PC-9 (cell line): ENCODE measurements around the gene UBE3C. TPM values are rescaled to one million over a fixed set of nuclear protein-coding genes. Genes with fewer than 3 reads are reported as not detected.

Experiments used
- BruUV-seq: library from RNA; stranded (reverse); fragments of 400-500 nt; replicated peaks from 2 replicates; lab custom pipeline; 2021; lab: Mats Ljungman, UMichigan
- CTCF ChIA-PET: fragments of 300-600 bp; sonication (Branson Sonifier 250); formaldehyde crosslinking; loops from one replicate; lab custom pipeline; 2022; ENCODE audit warnings: antibody characterized with exemption; lab: Charles Lee
- POLR2A ChIA-PET: fragments of 300-600 bp; sonication (Branson Sonifier 250); formaldehyde crosslinking; loops from one replicate; lab custom pipeline; 2022; ENCODE audit warnings: antibody characterized with exemption; ENCODE audit not compliant: unreplicated experiment; lab: Charles Lee
- DNase-seq, 2 experiments: peaks; one replicate each; pipeline versions ENCODE4 v3.0.0 to v3.0.0-alpha.2; 2015 to 2022; ENCODE audit warnings: mixed read lengths in 1 of 2
- H2AFZ ChIP-seq: fragments of 200-600 bp; sonication (generic); 2 replicates; pipeline ENCODE4 v1.8.1; 2017; ENCODE audit warnings: antibody characterized with exemption
- H3F3A ChIP-seq: fragments of 200-600 bp; sonication (generic); 2 replicates; pipeline ENCODE4 v1.8.1; 2017; ENCODE audit warnings: antibody characterized with exemption, mild to moderate bottlenecking, low read depth; ENCODE audit not compliant: insufficient read depth
- H3K27ac ChIP-seq: fragments of 200-600 bp; sonication (generic); 2 replicates; pipeline ENCODE4 v1.6.1; 2016; ENCODE audit warnings: mixed run types
- H3K27me3 ChIP-seq: fragments of 200-600 bp; sonication (generic); 2 replicates; pipeline ENCODE4 v1.6.1; 2016; ENCODE audit warnings: low read depth, mixed run types; ENCODE audit not compliant: insufficient read depth
- H3K36me3 ChIP-seq: fragments of 200-600 bp; sonication (generic); 2 replicates; pipeline ENCODE4 v1.6.1; 2016; ENCODE audit warnings: low read depth, mixed run types
- H3K4me1 ChIP-seq: fragments of 200-600 bp; sonication (generic); replicated peaks from 2 replicates; pipeline ENCODE4 v1.6.1; 2016; ENCODE audit warnings: mixed run types; ENCODE audit not compliant: insufficient read depth
- H3K4me2 ChIP-seq: fragments of 200-600 bp; sonication (generic); 2 replicates; pipeline ENCODE4 v1.6.1; 2017; ENCODE audit warnings: mixed run types
- H3K4me3 ChIP-seq: fragments of 200-600 bp; sonication (generic); 2 replicates; pipeline ENCODE4 v1.6.1; 2016; ENCODE audit warnings: mixed run types
- H3K79me2 ChIP-seq: fragments of 200-600 bp; sonication (generic); 2 replicates; pipeline ENCODE4 v1.6.1; 2017; ENCODE audit warnings: low read depth, mixed run types
- H3K9me2 ChIP-seq: fragments of 200-600 bp; sonication (generic); 2 replicates; pipeline ENCODE4 v1.8.1; 2017; ENCODE audit warnings: mild to moderate bottlenecking; ENCODE audit not compliant: insufficient read depth
- H3K9me3 ChIP-seq: fragments of 200-600 bp; sonication (generic); 2 replicates; pipeline ENCODE4 v1.8.1; 2016; ENCODE audit warnings: low read depth; ENCODE audit not compliant: insufficient read depth
- H4K20me1 ChIP-seq: fragments of 200-600 bp; sonication (generic); 2 replicates; pipeline ENCODE4 v1.8.1; 2017; ENCODE audit not compliant: insufficient read depth
- EZH2 ChIP-seq: fragments of 200-600 bp; sonication (generic); IDR thresholded peaks from 2 replicates; pipeline ENCODE4 v1.8.0; 2017; ENCODE audit warnings: antibody characterized with exemption, low read depth
- intact Hi-C: fragments of 100-400 bp; cut with micrococcal nuclease; formaldehyde crosslinking; loops from one replicate; pipeline ENCODE4 v1.10.0; 2022; ENCODE audit not compliant: unreplicated experiment
- total RNA-seq: library from RNA; stranded (reverse); gene quantifications from 2 replicates; pipeline ENCODE4 v1.2.3, GENCODE V29; 2021
- TF ChIP-seq, protein P1 (sequence below): fragments of 200-600 bp; sonication (generic); conservative IDR thresholded peaks from 2 replicates; pipeline ENCODE4 v1.6.1; 2017; ENCODE audit warnings: mixed run types, antibody characterized with exemption, mild to moderate bottlenecking, moderate library complexity

Gene UBE3C
- total RNA-seq, 1 experiment from 2014 or later, result 77.6 TPM

DNA sequence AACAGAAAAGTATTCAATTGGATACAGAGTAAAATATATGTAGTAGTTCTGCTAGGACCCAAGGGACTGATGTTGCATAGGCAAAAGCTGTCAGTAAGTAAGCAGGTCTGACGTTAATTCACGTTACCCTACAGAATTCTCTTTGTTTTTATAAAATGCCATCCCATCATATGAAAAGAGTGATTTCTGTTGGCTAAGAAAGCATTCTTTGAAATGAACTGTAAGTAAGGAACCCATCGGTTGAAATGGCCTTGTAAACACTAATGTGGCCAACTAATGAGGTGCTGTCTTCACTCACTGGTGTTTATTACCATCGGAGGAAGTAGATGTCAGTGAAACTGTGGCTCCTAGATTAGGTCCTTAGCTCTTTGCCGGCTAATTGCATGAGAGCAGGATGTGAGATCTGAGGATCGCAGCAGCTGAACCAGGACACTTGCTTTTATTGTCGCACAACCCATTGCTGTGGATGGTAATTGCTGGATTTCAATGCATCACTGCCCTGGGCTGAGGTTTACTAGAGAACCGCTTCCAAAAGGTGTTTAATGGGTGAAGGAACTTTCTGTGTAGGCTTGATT, 49.5 kb downstream of the UBE3C start:
- Histone ChIP-seq H3F3A (peaks cover 4% of the 10 kb centered on the region; the same call in 1 of the 2 replicates), H4K20me1 (no peaks in the 10 kb centered on the region; the same call in 1 of the 2 replicates), H3K4me3 (no peak overlapping the region), H3K4me1 (no peaks in the 10 kb centered on the region), H3K27ac (no peak overlapping the region), H3K9me3 (no peaks in the 10 kb centered on the region), H2AFZ (no peak overlapping the region), H3K27me3 (no peaks in the 10 kb centered on the region), H3K79me2 (no peaks in the 10 kb centered on the region), H3K9me2 (no peaks in the 10 kb centered on the region), H3K36me3 (peaks cover 52% of the 10 kb centered on the region), H3K4me2 (no peak overlapping the region)
- BruUV-seq, result no TSS peak
- intact Hi-C loops, result no loop called here
- CTCF ChIA-PET, result no interaction called here
- TF ChIP-seq, protein P1, sequence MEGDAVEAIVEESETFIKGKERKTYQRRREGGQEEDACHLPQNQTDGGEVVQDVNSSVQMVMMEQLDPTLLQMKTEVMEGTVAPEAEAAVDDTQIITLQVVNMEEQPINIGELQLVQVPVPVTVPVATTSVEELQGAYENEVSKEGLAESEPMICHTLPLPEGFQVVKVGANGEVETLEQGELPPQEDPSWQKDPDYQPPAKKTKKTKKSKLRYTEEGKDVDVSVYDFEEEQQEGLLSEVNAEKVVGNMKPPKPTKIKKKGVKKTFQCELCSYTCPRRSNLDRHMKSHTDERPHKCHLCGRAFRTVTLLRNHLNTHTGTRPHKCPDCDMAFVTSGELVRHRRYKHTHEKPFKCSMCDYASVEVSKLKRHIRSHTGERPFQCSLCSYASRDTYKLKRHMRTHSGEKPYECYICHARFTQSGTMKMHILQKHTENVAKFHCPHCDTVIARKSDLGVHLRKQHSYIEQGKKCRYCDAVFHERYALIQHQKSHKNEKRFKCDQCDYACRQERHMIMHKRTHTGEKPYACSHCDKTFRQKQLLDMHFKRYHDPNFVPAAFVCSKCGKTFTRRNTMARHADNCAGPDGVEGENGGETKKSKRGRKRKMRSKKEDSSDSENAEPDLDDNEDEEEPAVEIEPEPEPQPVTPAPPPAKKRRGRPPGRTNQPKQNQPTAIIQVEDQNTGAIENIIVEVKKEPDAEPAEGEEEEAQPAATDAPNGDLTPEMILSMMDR, result no peak
- no peak for TF ChIP-seq EZH2
- POLR2A ChIA-PET, result no interaction called here
- no peak for DNase-seq

DNA sequence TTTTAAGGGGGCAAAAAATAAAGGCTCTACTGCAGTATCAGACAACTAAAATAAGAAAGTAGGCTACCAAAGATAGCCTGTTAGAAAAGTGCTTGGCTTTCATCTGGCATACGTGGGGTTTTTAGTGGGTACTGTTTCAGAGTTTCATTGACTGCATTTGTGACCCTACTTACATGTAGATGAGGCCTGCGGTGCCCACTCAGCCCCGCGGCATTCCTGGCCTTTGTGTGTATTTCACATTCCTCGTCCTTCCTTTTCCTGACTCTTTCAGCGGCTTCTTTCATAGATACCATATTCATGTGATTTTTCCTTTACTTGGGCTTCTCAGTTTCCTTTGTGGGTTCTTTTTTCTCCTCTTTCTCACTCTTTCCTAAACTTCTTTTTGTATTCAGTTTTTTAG, 50.7 kb downstream of the UBE3C start:
- intact Hi-C loops, result no loop called here
- no TSS peak for BruUV-seq
- ChIA-PET POLR2A (no interaction called here), CTCF (no interaction called here)
- H3K9me2 ChIP-seq, result no peaks in the 10 kb centered on the region
- H3K4me2 ChIP-seq, result no peak overlapping the region
- no peaks in the 10 kb centered on the region for H3K27me3 ChIP-seq
- no peak overlapping the region for H3K27ac ChIP-seq
- no peaks in the 10 kb centered on the region for H3K4me1 ChIP-seq
- TF ChIP-seq EZH2, result no peak
- TF ChIP-seq, protein P1, result no peak
- no peak overlapping the region for H3K4me3 ChIP-seq
- no peaks in the 10 kb centered on the region for H3K9me3 ChIP-seq
- H3K79me2 ChIP-seq, result no peaks in the 10 kb centered on the region
- no peak overlapping the region for H2AFZ ChIP-seq
- H4K20me1 ChIP-seq, result no peaks in the 10 kb centered on the region; the same call in 1 of the 2 replicates
- peaks cover 49% of the 10 kb centered on the region for H3K36me3 ChIP-seq
- DNase-seq, result no peak
- H3F3A ChIP-seq, result peaks cover 5% of the 10 kb centered on the region; the same call in 1 of the 2 replicates

DNA sequence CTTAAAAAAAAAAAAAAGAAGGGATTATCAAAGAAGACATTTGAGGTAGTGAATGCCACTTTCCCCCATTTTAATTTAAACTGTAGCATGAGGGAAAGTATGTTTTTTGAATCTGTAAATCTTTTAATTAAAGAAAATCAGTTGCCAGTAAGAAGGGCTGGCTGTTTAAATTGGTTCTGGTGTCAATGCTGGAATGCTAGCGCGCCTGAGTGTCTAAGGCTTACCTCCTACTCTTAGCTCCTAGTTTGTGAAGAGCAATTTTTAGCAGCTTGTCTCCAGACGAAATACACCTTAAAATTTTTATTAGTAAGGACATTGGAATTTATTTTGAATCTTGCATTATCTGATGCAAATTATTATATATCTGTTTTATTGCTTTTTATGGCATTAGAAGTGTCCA, 54.1 kb downstream of the UBE3C start:
- H3K9me3 ChIP-seq, result no peaks in the 10 kb centered on the region
- H4K20me1 ChIP-seq, result no peaks in the 10 kb centered on the region; the same call in 1 of the 2 replicates
- no TSS peak for BruUV-seq
- no peak overlapping the region for H2AFZ ChIP-seq
- CTCF ChIA-PET, result no interaction called here
- H3K4me3 ChIP-seq, result no peak overlapping the region
- no peak for DNase-seq
- H3K27ac ChIP-seq, result no peak overlapping the region
- peaks cover 48% of the 10 kb centered on the region for H3K36me3 ChIP-seq
- H3K9me2 ChIP-seq, result no peaks in the 10 kb centered on the region
- no peak overlapping the region for H3K4me2 ChIP-seq
- H3K4me1 ChIP-seq, result no peaks in the 10 kb centered on the region
- TF ChIP-seq EZH2, result no peak
- TF ChIP-seq, protein P1, result no peak
- intact Hi-C loops, result no loop called here
- no peaks in the 10 kb centered on the region for H3K79me2 ChIP-seq
- peaks cover 11% of the 10 kb centered on the region; the same call in 1 of the 2 replicates for H3F3A ChIP-seq
- no peaks in the 10 kb centered on the region for H3K27me3 ChIP-seq
- POLR2A ChIA-PET, result no interaction called here
